NCI-H1930 (cell line): ENCODE data around the gene NUP205.

ENCODE experiments used
- DNase-seq, 2 experiments: peaks; one replicate each; lab custom pipeline; 2025; lab: John Stamatoyannopoulos, UW

NUP205 gene

DNA sequence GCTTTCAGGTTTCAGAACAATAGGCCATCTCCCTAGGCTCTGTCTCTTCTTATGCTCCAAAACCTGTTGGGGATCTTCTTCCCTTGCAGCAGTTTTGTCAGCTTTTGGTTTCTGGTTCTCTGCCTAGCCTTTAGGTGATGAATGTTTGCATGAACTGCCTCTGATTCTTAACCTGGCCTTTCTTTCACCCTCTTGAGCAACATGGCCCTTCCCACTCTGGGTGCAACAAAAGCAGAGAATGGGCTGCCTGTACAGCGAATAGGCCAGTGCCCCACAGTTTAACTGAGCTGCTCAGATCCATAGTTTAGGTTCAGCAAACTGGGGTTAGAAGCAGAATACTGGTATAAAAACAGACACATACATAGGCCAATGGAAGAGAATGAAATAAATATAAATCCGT, 18.1 kb upstream of the NUP205 start:
- DNase-seq: no peak

DNA sequence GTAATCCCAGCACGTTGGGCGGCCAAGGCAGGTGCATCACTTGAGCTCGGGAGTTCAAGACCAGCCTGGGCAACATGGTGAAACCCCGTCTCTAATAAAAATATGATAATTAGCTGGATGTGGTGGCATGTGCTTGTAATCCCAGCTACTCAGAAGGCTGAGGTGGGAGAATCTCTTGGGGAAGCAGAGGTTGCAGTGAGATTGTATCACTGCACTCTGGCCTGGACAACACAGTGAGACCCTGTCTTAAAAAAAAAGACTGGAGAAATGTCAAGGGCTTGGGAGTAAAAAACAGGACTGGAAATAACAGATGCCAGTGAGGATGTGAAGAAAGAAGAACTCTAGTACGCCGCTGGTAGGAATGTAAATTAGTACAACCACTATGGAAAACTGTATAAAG, 16.7 kb upstream of the NUP205 start:
- no peak for DNase-seq

DNA sequence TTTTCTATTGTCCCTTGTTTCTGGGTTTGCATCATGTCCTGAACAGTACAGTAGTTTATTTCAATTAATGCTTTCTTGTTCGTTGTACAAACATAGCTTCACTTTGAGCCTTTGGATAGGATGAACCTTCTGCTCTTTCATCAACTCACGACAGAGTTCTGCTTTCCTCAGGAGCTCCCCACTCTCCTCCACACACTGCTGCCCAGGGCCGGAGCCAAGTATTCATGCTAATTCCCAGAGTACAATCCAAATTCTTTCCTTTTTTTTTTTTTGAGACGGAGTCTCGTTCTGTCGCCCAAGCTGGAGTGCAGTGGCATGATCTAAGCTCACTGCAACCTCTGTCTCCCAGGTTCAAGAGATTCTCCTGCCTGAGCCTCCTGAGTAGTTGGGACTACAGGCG, 7.5 kb upstream of the NUP205 start:
- DNase-seq: no peak

DNA sequence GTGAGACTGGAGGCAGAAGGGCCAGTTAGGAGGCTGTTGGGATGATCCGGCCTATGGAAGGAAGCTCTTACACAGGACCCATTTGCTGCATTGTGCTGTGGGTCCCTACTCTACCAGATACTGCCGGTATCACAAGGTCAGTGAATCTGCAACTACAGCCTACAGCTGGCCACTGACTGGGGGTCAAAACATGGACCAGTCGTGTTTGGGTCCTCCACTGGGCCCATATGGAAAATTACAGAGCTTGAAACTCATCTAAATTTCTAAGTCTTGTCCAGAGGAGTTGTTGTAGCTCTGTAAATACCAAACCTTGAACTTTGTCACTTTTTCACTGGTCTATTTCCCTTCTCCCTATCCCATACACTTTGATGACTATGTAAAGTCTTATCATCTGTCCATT, 5.6 kb upstream of the NUP205 start:
- no peak for DNase-seq

DNA sequence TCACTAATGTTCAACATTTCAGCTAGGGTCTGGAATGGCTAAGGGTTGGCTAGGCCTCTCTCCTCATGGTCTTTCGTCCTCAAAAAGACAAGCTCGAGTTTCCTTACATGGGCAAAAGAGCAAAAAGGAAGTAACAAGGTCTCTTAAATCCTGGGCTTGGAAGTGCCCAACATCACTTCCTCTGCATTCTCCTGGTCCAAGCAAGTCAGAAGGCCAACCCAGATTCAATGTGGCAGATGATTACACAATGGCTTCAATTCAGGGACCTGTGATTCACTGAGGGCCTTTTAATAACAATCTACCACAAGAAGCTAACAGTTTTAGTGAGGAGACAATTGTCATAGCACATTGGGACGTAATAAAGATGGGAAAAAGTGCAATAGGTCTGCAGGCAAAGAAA, 4.4 kb upstream of the NUP205 start:
- no peak for DNase-seq

DNA sequence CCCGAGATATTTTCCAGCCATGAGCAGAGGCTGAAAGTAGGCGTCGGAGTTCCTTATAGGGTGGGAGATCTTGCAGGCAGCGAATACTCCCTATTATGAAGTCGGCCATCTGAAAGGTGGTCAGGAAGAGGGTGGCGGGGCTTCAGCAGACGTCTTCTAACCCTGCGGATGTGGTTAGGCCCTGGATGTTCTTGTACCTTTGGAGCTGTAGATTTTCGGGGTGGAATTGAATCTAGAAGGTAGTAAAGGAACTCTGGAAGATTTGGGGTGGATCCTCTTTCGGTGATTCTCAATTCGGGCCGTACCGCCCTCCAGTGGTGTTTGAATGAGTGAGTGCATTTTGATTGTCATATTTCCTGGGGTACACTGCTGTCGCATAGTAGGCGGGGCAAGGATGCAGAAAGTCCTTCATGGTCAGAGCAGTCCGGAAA, 635 bp downstream of the NUP205 start:
- DNase-seq: peak; percentile 28 to 37

DNA sequence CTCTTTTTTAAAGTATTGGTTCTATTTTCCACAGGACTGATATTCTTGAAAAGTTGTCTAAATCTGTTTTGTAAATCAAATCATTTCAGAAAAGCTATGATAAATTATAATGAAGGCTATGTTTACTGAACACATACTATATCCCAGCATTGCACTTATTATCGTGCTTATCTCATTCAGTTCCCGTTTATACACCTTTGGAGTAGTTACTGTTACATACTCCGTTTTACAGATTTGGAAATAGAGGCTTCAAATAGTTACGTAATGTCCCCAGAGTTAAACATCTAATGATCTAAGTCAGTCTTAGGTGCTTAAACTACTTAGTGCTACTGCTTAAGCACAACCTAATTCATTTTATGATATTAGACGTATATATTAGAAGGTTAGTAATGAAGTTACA, 1.2 kb downstream of the NUP205 start:
- DNase-seq: no peak

DNA sequence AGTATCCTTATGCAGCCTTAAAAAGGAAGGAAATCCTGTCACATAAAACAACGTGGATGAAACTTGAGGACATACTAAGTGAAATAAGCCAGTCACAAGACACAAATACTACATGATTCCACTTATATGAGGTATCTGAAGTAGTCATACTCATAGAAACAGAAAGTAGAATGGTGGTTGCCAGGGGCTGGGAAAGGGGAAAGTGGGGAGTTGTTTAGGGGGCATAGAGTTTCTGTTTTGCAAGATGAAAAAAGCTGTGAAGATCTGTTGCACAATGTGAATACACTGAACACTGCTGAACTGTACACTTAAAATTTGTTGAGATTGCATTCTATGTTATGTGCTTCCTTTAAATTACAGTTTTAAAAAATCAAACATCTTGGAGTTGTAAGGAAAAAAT, 2.9 kb downstream of the NUP205 start:
- no peak for DNase-seq

DNA sequence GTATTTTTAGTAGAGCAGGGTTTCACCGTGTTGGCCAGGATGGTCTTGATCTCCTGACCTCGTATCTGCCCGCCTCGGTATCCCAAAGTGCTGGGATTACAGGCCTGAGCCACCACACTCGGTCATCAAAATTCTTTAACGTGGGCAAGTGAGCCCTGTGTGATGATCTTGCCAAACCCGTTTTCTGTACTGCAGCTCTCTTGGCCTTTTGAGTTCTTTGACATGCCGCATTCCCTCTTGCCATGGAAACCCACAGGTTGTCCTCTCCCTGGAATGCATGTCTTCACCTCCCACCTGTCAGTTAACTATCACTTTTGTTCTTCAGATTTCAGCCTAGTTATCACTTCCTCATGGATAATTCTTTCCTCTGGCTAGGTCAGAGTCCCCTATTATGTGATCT, 5.0 kb downstream of the NUP205 start:
- no peak for DNase-seq

DNA sequence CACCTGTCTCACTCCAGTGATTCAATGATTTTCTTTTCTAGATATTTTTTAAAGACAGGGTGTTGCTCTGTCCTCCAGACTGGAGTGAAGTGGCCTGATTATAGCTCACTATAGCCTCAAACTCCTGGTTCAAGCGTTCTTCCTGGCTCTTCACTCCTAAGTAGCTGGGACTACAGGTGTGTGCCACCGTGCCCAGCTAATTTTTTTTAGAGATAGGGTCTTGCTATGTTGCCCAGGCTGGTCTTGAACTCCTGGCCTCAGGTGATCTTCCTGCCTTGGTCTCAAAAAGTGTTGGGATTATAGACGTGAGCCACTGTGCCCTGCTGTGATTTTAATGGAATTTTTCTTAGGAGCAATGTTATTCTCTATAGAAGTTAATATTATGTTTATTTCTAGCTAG, 14.1 kb downstream of the NUP205 start:
- no peak for DNase-seq

DNA sequence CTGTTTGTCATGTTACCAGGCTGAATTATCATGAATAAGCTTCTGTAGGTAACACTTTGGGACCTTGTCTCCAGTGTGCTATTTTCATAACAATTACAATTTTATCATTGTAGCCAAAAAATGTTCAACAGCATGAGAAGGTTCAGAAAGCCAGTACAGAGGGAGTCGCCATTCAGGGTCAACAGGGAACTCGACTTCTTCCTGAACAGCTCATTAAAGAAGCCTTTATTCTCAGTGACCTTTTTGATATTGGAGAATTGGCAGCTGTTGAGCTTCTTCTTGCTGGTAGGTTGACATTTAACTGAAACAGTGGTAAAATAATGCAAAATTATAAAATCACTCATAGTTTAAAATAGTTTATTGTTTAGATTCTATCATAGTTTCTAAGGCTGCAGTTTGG, 15.8 kb downstream of the NUP205 start:
- DNase-seq: no peak

DNA sequence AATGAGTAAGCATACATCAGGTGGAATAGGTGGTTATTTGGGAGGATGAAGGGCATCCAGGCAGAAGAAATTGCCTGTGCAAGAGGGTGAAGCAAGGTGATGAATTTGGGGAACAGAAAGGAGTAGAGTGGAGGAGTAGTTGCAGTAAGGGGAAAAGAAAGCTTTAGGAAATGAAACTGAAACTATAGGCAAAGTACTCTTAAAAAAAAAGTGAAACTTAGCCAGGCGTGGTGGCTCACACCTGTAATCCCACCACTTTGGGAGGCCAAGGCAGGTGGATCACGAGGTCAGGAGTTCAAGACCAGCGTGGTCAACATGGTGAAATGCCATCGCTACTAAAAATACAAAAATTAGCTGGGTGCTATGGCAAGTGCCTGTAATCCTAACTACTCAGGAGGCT, 17.6 kb downstream of the NUP205 start:
- DNase-seq: no peak

DNA sequence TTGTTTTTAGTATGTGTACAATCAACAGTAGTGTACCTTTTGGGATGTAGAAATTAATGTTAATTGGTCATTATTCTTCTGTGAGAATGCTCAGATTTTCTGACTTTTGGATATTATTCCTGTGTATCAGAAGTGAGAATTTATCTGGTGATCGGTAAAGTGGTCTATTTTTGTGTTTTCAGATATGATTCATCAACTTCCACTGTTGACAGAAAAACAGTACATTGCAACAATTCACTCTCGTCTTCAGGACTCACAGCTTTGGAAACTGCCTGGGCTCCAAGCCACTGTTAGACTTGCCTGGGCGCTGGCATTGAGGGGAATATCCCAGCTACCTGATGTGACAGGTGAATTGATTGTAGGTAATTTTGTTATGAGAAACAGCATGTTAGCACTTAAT, 20.9 kb downstream of the NUP205 start:
- DNase-seq: no peak

DNA sequence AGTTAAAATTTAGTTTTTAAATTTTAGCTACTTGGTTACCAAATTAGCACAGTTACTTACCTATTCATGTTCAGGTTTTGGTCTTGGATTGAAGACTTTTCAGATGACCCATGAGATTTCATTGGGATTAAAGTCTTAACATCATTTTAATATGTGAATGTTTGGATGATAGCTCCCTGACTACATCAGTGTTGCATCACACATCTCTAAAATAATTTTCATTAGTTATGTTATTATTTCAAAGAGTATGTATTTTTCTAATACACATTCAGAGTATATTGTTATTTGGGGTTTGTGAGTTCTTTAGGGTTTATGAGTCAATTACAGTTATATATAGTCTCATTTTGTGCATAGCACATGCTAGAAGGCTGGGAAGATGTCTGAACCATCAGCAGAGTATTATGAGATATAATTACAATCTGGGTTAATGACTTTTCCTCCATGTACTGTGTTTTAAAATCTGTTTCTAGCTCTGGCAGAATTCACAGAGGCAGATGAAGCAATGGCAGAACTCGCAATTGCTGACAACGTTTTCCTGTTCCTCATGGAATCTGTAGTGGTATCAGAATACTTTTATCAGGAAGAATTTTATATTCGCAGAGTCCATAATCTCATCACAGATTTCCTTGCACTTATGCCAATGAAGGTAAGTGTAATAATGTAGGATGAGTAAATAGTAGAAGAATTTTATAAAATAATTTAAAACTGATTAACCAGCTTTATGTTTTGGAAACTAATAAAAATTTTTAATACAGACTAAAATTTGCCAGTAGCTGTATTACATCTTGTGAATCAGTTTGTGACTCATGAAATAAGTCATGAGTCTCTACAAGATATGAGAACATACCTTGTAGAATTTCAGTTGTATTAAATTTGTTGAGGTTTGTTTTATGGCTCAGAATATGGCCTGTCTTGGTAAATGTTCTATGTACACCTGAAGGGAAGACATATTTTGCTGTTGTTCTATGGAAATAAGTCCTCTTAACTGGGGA, 26.9 kb downstream of the NUP205 start:
- DNase-seq: no peak

DNA sequence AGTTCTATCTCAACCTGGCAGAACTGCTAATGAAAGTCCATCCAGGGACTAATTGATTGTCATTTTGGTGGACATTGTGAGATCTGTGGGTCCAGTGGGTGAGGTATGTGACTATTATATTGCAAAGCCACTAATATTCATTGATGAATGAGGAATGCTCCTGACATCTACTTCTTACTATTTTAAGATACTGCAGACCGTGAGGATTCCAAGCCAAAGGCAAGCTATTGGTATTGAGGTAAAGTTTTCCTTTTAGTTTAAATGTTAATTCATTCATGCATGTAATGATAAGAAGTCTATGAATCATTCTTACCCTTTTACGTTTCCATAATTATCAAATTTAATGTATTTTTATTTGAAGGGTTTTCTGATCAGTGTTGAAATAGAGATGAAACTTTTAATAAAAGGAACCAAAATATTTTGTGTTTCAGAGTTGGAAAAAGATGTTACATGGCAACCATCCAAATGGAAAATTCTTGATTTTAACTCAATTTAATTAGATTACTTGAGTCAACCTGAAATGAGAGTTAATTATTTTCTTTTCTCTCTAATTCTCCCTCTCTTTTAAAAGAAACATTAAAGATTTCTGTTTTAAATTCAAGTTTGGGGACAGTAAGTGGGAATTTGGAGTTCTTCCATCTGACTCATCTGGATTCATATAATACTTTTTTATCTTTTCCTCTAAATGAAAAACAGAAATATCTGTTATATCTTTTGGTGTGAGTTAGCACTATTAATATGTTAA, 39.6 kb downstream of the NUP205 start:
- DNase-seq: no peak

DNA sequence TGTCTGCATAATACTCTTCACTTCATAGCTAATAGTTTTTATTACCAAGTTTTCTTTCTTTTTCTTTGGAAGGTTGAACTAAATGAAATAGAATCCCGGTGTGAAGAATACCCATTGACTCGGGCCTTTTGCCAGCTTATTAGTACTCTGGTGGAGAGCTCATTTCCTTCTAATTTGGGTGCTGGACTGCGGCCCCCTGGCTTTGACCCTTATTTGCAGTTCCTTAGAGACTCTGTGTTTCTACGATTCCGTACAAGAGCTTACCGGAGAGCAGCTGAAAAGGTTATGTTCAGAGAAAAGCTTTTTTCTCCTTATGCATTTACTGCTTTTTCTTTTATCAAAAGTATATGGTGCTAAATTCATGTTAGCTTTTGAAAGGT, 40.2 kb downstream of the NUP205 start:
- DNase-seq: no peak

DNA sequence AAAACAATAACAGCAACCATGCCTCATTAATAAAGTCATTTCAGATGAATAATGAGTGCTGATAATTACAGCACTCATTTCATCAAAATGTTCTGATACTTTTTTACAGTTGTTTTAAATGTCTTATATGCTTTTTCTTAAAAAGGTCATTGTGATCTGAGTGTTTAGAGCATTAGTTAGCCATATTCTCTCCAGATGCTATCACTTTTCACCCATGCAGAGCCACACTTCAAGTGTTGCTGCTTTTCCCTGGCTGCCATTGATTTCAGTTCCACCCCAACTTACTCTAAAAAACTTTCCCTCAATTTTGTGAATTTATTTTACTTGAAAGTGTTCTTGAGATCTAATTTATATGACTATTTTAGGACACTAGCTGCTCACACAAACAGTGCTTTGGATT, 41.8 kb downstream of the NUP205 start:
- DNase-seq: no peak

DNA sequence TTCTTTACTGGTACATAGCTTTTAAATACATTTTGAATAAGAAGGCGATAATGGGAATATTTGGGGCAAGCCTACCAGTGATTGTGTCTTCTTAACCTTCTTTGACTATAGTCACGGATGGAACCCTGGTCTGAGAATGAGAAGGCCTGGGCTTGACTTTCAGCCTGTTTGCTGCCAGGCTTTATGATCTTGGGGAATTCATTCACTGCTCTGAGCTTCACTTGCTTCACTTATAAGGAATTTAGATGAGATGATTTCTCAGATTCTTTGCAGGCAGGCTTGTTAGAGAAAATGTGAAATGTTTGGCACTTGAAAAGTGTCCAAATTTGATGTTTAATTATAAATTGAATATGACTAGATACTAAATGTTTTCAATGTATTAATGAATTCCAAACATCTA, 42.5 kb downstream of the NUP205 start:
- DNase-seq: no peak

DNA sequence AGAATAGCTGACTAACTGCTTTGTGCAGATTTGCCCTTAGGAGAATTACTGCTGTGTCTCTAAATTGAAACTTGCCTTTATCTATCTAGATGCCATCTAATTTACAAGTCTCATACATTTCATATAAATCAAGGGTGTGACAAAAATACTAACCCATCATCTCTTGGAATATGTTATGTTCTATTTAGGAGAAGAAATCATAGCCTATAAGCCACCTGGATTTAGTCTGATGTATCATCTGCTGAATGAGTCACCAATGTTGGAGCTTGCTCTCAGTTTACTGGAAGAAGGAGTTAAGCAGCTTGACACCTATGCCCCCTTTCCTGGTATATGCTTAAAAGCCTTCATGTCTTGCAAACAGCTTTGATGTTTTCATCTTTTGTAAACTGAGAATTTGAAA, 43.5 kb downstream of the NUP205 start:
- no peak for DNase-seq

DNA sequence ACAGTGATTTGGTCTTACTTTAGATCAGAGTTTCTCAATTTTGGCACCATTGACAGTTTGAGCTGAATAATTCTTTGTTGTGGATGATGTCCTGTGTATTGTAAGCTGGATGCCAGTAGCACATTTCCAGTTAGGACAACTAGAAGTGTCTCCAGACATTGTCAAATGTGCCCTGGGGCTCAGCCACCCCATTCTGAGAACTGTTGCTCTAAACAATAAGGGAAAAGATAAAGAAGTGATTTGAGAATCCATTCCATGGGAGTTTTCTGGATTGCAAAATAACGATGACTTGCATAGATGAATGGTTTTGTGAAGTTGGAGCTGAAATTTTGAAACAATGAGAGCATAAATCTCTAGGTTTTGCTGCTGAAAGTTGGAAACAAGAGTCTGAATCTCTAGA, 44.6 kb downstream of the NUP205 start:
- DNase-seq: no peak

DNA sequence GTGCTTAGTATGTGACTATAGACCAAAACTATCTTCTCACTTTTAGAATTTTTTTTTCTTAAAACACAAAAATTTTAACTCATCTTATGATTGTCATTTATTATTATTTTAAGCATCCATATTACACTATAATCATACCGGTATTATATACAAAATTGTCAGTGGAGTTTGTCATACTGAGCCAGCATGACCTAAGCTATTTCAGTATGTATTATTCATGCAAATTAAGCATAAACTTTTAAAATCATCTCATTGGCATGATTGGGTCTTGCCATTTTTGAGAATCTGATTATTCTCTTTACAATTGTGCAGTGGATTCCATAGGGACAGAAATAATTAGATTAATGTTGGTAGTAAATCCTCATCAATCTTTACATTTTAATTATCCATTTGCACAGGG, 58.4 kb downstream of the NUP205 start:
- DNase-seq: no peak

DNA sequence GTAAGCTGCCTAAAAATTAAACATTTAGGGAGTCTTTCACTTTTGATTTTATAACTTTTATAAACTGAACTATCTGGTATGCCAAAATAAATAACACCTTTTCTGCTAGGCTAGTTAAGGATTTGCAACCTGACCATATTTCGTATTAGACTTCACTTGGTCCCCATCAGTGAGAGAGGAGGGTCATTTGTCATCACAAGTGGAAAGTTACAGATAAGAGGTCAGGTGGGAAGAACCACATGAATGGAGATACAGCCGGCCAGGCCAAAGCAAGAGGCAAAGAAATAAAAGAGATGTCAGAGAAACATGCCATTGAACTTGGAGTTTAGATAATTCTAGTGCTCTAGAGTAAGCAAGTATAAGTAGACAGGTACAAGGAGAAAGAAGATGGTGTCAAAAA, 60.1 kb downstream of the NUP205 start:
- DNase-seq: no peak

DNA sequence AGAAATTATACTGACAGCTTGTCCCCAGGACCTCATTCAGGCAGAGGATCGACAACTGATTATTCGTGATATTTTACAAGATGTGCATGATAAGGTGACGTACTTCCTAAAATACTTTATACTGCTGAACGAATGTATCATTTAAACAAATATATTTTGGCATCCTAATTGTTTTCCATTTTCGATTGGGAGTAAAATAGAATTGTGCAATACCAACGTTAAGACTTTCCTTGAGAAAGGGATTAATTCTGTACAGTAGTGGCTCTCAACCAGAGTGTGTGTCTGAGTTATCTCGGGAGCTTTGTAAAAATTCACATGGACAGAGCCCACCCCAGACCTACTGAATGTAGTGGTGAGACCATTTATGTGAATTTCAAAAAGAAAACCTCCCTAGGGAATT, 60.8 kb downstream of the NUP205 start:
- DNase-seq: no peak
